HG03460 (cell line): ENCODE results near the gene OBSCN.
"Not testable (repeated sequence)": the region's sequence is repeated elsewhere in the genome, so short reads cannot be mapped to it uniquely, and the experiment has no call there.

Experiments
- ATAC-seq: cut with Tn5 transposase; IDR thresholded peaks from one replicate; pipeline ENCODE4 v1.9.1; 2021; ENCODE audit not compliant: unreplicated experiment

Gene OBSCN

GRCh38 chr1:228226141-228226874 lies 18.5 kb downstream of the OBSCN start:
- no peak for ATAC-seq

- ATAC-seq: no peak
Measured at GRCh38 chr1:228226956-228227791, 19.3 kb downstream of the OBSCN start.

GRCh38 chr1:228228147-228228546 lies 20.3 kb downstream of the OBSCN start:
- ATAC-seq: not testable (repeated sequence)

GRCh38 chr1:228228601-228229074 lies 20.8 kb downstream of the OBSCN start:
- ATAC-seq: no peak

- ATAC-seq: no peak
Measured at GRCh38 chr1:228231189-228231588, 23.3 kb downstream of the OBSCN start.

GRCh38 chr1:228233136-228233535 lies 25.3 kb downstream of the OBSCN start:
- no peak for ATAC-seq

- ATAC-seq: no peak
Measured at GRCh38 chr1:228234921-228235320, 27.1 kb downstream of the OBSCN start.

- ATAC-seq: no peak
Measured at GRCh38 chr1:228236744-228237143, 28.9 kb downstream of the OBSCN start.

GRCh38 chr1:228238007-228238406 lies 30.2 kb downstream of the OBSCN start:
- no peak for ATAC-seq

GRCh38 chr1:228238461-228238860 lies 30.6 kb downstream of the OBSCN start:
- no peak for ATAC-seq

- ATAC-seq: no peak
Measured at GRCh38 chr1:228240411-228241240, 32.8 kb downstream of the OBSCN start.

- ATAC-seq: no peak
Measured at GRCh38 chr1:228241259-228241658, 33.4 kb downstream of the OBSCN start.

- no peak for ATAC-seq
Measured at GRCh38 chr1:228242409-228242808, 34.6 kb downstream of the OBSCN start.

GRCh38 chr1:228243093-228243492 lies 35.2 kb downstream of the OBSCN start:
- ATAC-seq: no peak

- ATAC-seq: not testable (repeated sequence)
Measured at GRCh38 chr1:228243989-228244388, 36.1 kb downstream of the OBSCN start.

GRCh38 chr1:228245111-228245510 lies 37.3 kb downstream of the OBSCN start:
- ATAC-seq: no peak

- ATAC-seq: no peak
Measured at GRCh38 chr1:228246216-228246900, 38.5 kb downstream of the OBSCN start.

- no peak for ATAC-seq
Measured at GRCh38 chr1:228249513-228250305, 41.9 kb downstream of the OBSCN start.

- not testable (repeated sequence) for ATAC-seq
Measured at GRCh38 chr1:228252476-228252875, 44.6 kb downstream of the OBSCN start.
